ENCODE results near the gene HGFAC. TPM values are rescaled to one million over a fixed set of nuclear protein-coding genes. Genes with fewer than 3 reads are reported as not detected.
A peak's percentile ranks its signal among the peaks of the same experiment; 100 is the strongest.

Gene HGFAC
- total RNA-seq, 2 donors from 2014 or later, result not detected

DNA sequence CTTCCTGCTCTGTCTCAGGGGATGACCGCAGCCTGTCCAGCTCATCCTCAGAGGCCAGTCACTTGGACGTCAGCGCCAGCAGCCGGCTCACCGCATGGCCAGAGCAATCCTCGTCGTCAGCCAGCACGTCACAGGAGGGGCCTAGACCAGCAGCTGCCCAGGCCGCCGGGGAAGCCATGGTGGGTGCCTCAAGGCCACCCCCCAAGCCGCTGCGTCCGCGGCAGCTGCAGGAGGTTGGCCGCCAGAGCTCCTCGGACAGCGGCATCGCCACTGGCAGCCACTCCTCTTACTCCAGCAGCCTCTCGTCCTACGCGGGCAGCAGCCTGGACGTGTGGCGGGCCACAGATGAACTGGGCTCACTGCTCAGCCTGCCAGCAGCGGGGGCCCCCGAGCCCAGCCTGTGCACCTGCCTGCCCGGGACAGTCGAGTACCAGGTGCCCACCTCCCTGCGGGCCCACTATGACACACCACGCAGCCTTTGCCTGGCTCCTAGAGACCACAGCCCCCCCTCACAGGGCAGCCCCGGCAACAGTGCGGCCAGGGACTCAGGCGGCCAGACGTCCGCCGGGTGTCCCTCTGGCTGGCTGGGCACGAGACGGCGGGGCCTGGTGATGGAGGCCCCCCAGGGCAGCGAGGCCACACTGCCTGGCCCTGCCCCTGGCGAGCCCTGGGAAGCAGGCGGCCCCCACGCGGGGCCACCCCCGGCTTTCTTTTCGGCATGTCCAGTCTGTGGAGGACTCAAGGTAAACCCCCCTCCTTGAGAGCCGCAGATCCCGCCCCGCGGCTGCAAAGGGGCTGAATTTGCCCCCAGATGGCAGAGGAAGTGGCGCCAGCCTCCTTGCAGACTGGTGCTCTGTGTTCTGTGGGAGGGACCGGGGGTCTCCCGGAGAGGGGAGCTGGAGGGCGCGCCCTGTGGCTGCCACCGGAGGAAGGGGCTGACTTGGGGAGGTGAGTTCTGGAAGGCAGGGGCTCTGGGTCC is 51.3 kb downstream of the HGFAC start:
- Histone ChIP-seq H3K4me3 (no peak overlapping the region), H3K9me3 (no peaks in the 10 kb centered on the region), H3K36me3 (peaks cover 31% of the 10 kb centered on the region), H3K27ac (peak overlapping the region; percentile 21 to 54), H3K27me3 (no peaks in the 10 kb centered on the region), H3K4me1 (peaks cover 0 to 34% of the 10 kb centered on the region in 2 donors)
- DNase-seq (ENCODE audit: low spot score), result no peak
- TF ChIP-seq, protein P1, sequence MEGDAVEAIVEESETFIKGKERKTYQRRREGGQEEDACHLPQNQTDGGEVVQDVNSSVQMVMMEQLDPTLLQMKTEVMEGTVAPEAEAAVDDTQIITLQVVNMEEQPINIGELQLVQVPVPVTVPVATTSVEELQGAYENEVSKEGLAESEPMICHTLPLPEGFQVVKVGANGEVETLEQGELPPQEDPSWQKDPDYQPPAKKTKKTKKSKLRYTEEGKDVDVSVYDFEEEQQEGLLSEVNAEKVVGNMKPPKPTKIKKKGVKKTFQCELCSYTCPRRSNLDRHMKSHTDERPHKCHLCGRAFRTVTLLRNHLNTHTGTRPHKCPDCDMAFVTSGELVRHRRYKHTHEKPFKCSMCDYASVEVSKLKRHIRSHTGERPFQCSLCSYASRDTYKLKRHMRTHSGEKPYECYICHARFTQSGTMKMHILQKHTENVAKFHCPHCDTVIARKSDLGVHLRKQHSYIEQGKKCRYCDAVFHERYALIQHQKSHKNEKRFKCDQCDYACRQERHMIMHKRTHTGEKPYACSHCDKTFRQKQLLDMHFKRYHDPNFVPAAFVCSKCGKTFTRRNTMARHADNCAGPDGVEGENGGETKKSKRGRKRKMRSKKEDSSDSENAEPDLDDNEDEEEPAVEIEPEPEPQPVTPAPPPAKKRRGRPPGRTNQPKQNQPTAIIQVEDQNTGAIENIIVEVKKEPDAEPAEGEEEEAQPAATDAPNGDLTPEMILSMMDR (IDR thresholded peaks at IDR 0.05), result no peak

DNA sequence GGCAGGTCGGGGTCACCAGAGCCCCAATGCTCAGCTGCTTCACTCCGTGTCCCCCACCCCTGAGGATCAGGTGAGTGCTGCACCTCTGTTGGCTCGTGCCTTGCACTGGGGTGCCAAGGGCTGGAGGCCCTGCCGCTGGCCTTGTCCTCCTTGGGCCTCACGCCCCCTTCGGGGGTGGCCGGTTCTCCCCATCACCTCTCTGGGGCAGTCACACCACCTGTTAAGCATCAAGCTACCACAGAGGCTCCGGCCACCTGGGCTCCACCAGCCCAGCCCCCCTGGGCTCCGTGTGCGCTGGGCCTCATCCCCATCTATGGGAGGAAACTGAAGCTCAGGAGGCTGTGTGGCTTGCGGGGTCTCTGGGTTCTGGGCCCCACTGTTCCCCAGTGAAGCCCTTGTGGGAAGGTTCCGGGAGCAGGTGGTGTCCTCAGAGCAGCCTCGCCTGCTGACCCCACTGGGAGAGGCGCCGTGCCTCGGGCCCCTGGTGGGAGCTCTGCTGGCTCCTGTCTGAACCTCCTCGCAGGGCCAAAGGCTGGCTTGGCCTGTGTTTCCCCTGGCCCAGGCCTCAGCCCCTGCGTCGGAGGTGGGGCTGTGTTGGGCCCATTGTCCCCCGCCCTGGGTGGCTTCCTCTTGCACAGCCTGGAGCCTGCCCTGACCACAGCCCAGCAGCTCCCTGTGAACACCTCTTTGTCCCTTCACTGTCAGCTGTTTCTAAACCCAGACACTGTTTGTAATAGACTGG is 52.1 kb downstream of the HGFAC start:
- Histone ChIP-seq H3K27ac (peak overlapping the region; percentile 54 to 73), H3K36me3 (peaks cover 31% of the 10 kb centered on the region), H3K27me3 (no peaks in the 10 kb centered on the region), H3K4me3 (no peak overlapping the region), H3K9me3 (no peaks in the 10 kb centered on the region), H3K4me1 (peaks cover 0 to 34% of the 10 kb centered on the region in 2 donors)
- no peak for DNase-seq (ENCODE audit: low spot score)
- TF ChIP-seq, protein P1 (IDR thresholded peaks at IDR 0.05), result no peak

DNA sequence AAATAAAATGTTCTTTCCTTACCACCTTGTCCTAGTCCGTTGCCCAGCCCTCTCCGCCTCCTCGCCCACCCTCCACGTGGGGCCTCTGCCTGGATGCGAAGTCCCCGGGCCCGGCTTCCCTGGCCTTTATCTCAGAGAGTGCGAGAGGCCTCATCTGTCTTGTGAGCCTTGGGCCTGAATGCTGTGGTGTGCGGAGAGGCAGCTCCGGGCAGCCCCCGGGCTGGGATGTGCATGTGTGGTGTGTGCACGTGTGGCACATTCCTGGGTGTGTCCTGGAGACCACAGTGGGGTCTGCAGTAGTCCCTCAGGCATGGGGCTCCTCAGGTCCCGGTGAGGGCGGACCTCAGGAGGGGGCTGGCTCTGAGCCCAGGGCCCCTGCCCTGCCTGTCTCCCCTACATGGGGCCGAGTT is 52.7 kb downstream of the HGFAC start:
- H3K4me3 ChIP-seq, result no peak overlapping the region
- DNase-seq (ENCODE audit: low spot score), result no peak
- peaks cover 31% of the 10 kb centered on the region for H3K36me3 ChIP-seq
- TF ChIP-seq, protein P1 (IDR thresholded peaks at IDR 0.05), result no peak
- H3K9me3 ChIP-seq, result no peaks in the 10 kb centered on the region
- peak overlapping the region; percentile 54 to 73 for H3K27ac ChIP-seq
- no peaks in the 10 kb centered on the region for H3K27me3 ChIP-seq
- peaks cover 0 to 34% of the 10 kb centered on the region in 2 donors for H3K4me1 ChIP-seq

DNA sequence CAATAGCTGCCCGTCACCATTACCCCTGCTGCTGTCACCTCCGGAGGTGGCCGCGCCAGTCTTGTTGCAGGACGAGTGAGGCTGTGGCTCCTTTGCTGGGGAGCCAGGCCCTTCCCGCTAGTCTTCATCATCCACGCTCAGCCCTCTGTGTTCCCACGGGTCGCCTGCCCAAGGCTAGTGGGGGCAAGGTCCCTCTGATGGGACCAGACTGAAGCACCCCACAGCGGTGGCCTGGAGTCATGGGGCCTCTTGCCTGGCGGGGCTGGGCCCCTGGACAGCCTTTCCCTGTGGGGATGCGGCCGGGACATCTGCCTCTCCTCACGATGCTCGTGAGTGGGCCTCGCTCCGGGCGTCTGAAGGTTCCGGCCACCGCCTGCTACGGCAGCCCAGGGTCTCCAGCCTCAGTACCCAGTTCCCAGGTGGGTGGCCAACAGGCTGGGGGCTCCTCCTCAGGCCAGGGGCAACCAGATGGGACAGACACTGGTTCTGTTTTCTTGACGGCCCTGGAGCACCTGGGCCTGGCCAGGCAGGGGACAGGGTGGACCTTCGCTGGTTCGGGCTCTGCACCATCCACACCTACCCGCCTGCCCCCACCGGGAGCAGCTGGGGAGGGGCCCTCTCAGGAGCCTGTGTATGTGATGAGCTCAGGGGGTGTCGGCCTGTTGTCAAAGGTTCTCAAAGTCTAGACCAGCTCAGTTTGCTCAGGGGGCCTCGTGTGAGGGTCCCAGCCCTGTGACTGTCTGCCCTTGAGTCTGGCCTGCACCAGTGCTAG is 53.6 kb downstream of the HGFAC start:
- TF ChIP-seq, protein P1 (IDR thresholded peaks at IDR 0.05), result no peak
- no peaks in the 10 kb centered on the region for H3K27me3 ChIP-seq
- no peaks in the 10 kb centered on the region for H3K9me3 ChIP-seq
- H3K4me1 ChIP-seq, result peaks cover 0 to 37% of the 10 kb centered on the region in 2 donors
- no peak for DNase-seq (ENCODE audit: low spot score)
- H3K27ac ChIP-seq, result peak overlapping the region; percentile 73 to 77
- peaks cover 34% of the 10 kb centered on the region for H3K36me3 ChIP-seq
- no peak overlapping the region for H3K4me3 ChIP-seq

DNA sequence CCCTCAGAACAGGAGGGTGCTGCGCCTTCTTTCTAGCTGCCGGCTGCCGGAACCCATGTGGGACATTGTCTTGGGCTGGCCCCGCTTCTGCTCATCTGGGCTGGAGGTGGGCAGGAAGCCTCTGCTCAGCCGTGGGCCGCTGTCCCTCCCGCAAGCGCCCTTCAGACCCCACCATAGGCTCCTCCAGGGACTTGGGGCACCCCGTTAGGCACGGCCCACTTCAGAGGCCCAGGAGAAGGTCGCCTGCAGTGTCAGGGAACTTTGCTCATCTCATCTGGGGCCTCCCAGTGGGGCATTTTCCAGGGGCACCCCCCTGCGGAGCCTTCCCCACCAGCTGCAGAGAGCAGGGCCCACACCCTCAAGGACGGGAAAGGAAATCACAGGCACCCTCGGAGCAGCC is 54.3 kb downstream of the HGFAC start:
- no peak overlapping the region for H3K4me3 ChIP-seq
- peaks cover 0 to 42% of the 10 kb centered on the region in 2 donors for H3K4me1 ChIP-seq
- H3K27ac ChIP-seq, result peak overlapping the region; percentile 73 to 77
- TF ChIP-seq, protein P1 (IDR thresholded peaks at IDR 0.05), result no peak
- DNase-seq (ENCODE audit: low spot score), result no peak
- peaks cover 40% of the 10 kb centered on the region for H3K36me3 ChIP-seq
- H3K27me3 ChIP-seq, result no peaks in the 10 kb centered on the region
- H3K9me3 ChIP-seq, result no peaks in the 10 kb centered on the region
